Lower leg skin (tissue), 3 donors: ENCODE results near the gene GANC.

Experiments
- CTCF ChIP-seq, 3 donors: fragments of 450-650 bp; IDR thresholded peaks; one replicate each; pipeline ENCODE4 v1.5.1; 2016; ENCODE audit warnings: antibody characterized with exemption in 3 of 3, mild to moderate bottlenecking in 3 of 3, moderate library complexity in 2 of 3
- POLR2A ChIP-seq, 2 donors: fragments of 450-650 bp; IDR thresholded peaks; one replicate each; pipeline ENCODE4 v1.6.1; 2016 to 2017; ENCODE audit warnings: antibody characterized with exemption in 2 of 2, mild to moderate bottlenecking in 1 of 2, moderate library complexity in 1 of 2

- no peak for TF ChIP-seq POLR2A (IDR thresholded peaks at IDR 0.05)
- TF ChIP-seq CTCF (IDR thresholded peaks at IDR 0.05), result no peak
These were observed 2.5 kb upstream of the GANC start for GRCh38 chr15:42270551-42270950.
